ENCODE data around the gene LHX2.

The LHX2 gene

DNA sequence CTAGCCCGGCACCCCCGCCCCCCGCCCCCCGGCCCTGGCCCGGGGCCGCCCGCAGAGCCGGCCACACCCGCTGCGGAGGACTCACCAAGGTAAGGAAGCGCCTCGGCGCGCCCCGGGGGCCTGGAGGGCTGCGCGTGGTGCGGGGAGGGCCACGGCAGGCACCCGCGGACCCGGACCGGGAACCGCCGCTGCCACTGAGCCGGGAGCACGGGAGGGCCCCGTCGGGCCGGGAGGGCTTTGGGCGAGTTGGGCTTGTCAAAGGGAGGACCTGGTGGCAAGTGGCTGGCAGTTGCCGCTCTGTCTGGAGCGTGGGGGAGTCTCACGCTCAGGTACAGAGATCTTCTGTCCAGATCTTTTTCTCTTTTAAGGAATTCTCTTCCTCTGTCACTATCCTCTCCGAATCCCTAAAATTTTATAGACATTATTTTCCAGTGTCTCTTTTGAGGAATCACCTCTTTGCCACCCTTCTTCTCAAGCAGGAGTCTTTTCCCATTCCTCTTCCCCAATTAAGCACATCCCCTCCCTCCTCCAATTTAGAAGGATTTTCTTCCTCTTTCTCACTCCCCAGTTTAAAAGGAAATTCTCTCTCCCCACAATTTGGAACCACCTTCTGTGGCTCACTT lies 11.3 kb upstream of the LHX2 start:
- no peak for DNase-seq

- DNase-seq = no peak
Measured at GRCh38 chr9:124000784-124001457, 10.6 kb upstream of the LHX2 start.

- no peak for DNase-seq
Measured at GRCh38 chr9:124001458-124001799, 10.1 kb upstream of the LHX2 start.

- no peak for DNase-seq
Measured at GRCh38 chr9:124001866-124002525, 9.6 kb upstream of the LHX2 start.

DNA sequence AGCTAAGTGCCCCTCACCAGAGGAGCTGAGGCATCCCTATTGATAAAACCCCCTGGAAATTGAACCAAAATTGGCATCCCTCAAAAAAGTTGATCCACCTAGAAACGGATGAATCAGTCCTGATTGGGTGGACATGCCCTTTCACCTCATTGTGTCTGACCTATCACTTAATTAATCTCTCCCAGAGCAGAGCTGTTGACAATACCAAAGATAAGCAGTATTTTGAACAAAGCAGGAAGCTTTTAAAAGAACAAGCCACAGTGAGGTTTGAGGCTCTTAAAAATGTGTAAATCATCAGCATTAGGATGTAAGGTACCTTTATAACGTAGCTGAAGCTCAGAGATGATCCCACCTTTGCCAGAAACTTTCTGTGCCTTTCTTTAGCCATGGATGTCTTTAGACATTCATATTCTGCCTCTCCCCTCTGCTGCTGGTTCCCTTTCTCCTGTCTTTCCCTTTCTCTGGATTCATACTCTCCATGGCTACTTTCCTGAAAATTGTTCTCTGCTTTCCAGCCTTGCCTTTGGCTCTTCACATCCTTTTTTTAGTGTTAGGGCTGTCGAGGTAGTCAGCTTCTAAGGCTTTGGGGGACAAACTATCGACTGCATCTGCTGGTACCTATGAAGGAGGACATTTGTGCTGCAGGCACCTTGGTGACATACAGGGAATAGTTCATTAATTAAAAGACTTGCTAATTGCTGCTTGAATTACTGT lies 7.8 kb upstream of the LHX2 start:
- DNase-seq = no peak

GRCh38 chr9:124004593-124004992 lies 7.0 kb upstream of the LHX2 start:
- DNase-seq = no peak

GRCh38 chr9:124005029-124005771 lies 6.4 kb upstream of the LHX2 start:
- DNase-seq = no peak

- DNase-seq = no peak
Measured at GRCh38 chr9:124006448-124007361, 4.9 kb upstream of the LHX2 start.

GRCh38 chr9:124007565-124008302 lies 3.8 kb upstream of the LHX2 start:
- no peak for DNase-seq

DNA sequence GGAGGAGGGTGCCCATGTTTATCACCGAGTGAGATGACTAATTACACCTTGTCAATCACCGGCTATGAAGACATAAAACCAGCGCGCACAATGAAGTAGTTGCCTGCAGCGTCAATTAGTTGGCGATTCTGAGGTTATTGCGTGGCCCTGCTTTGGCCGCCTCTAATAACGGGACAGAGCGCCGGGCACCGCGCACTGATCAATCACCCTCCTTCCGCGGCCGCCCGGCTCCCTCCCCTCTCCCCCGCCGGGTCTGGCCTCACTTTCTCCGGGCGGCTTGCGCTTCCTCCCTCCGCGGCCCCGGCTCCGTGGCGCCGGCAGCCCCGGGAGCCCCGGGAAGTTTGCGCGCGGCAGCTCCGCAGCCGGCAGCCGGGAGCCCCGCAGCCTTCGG lies 3.3 kb upstream of the LHX2 start:
- no peak for DNase-seq

DNA sequence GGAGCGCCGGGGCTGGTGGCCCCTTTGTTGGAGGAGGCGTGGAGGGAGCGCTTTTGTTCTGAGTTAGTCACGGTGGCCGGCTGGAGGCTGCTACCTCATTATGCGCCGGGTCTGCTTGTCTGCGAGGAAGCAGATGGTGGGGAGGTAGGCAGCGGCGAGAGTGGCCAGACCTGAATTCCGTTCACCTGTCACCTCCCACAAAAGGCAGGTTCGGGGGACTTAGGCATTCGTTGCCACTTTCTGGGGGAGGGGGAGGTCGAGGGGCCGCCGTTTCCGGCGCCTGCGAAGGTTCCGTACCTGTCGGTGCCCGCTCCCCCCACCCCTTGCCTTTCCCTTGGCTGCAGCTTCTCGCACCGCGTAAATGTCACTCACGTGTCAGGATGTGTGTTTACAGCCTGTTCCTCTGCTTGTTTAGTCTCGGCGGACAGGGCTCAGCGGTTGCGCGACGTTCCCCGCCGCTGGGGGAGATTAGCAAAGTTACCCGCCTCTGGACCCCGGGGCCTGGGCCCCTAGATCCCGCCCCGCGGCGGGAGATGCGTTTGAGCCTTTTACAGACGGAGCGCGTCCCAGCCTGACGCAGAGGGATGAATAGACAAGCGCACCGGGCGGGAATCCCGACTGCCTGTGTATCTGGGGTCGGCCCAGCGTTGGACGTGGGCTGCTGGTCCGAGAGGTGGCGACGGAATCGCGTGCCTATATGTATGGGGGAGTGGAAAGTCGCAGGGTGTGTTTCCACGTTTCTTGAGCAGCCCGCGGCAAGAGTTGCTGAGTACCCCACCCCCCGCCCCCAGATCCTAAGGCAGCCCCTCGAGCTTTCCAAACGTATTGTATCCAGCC lies 2.7 kb upstream of the LHX2 start:
- DNase-seq = no peak

GRCh38 chr9:124009531-124010217 lies 1.9 kb upstream of the LHX2 start:
- DNase-seq = no peak

DNA sequence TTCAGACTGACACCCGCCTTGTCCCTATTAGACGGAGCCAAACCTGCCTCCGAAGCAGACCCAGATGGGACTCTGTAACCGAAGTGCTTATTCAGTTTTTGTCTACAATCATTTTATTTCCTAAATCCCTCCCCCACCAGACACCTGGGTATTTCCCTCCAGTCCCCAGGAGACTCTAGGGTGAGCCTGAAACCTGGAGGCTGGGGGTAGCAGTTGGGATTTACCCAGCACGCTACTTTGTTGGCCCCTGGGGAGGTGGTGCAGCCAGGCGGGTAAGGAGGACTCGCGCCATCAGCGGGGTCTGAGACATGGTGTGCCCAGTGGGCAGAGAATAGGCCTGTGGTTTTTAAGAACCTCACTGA lies 1.3 kb upstream of the LHX2 start:
- no peak for DNase-seq

DNA sequence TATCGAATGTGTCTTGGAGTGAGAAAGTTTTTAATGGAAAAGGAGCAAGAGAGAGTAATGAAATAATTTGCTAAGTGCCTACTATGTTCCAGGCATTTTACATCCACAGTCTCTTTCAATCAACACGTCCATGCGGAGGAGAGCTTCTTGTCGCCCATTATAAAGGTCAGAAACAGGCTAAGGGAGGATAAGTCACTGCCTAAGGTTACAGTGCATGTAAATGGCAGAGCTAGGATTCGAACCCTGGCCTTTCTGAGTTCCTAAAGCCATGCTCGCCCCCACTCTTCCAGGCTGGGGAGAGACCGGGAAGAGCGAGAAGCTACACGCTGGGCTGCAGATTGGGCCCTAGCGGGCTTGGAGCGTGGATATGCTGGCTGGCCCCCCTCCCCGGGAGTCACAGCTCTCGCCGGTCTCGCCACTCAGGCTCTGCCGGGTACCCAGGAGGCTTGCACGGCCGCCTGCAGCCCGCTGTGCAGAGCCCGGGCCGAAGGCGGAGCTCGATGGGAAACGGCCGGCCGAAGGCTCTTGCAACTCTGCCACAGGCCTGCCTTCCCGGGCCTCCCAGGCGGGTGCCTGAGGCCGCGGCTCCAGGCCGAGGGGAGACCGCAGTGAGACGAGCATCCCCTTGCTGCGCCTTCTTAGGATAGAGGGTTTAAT lies 775 bp upstream of the LHX2 start:
- DNase-seq = peak; percentile 34

DNA sequence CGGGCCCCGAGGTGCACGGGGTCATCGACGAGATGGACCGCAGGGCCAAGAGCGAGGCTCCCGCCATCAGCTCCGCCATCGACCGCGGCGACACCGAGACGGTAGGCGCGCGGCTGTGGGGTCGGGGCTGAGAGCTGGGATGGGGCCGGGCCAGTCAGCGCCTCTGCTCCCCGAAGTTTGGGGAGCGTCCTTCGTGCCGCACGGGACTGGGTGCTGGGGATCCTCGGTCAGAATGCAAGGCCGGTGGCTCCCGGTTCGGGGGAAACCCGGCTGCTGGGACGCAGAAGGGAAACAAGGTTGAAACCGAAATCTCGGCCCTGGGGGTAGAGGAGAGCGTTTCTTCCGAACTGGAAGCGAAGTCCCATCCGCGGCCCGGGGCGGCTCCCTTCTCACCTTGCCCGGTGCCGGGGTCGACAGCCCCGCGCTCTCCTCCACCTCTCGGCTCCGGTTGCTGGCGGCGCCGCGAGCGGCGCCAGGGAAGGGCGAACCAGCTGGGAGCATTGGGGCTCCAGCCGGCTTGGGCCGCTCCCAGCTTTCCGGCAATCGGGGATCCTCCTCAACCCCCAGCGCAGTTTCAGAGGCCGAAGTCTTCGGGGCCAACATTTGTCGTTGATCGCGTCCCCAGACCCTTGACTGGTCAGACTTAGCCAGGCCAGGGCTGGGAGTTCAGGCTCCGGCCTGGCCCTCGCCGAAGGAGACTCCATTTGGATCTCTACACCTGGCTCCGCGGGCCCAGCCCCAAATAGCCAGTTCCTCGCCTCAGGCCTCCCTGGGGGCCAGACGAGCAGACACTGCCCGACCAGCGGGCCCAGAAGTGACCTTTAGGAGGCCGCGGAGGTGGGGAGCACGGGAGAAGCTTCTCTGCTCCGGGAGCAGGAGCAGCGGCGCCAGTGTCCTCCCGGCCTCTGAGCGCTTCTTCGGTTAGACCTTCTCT lies 1.1 kb downstream of the LHX2 start:
- DNase-seq = no peak

DNA sequence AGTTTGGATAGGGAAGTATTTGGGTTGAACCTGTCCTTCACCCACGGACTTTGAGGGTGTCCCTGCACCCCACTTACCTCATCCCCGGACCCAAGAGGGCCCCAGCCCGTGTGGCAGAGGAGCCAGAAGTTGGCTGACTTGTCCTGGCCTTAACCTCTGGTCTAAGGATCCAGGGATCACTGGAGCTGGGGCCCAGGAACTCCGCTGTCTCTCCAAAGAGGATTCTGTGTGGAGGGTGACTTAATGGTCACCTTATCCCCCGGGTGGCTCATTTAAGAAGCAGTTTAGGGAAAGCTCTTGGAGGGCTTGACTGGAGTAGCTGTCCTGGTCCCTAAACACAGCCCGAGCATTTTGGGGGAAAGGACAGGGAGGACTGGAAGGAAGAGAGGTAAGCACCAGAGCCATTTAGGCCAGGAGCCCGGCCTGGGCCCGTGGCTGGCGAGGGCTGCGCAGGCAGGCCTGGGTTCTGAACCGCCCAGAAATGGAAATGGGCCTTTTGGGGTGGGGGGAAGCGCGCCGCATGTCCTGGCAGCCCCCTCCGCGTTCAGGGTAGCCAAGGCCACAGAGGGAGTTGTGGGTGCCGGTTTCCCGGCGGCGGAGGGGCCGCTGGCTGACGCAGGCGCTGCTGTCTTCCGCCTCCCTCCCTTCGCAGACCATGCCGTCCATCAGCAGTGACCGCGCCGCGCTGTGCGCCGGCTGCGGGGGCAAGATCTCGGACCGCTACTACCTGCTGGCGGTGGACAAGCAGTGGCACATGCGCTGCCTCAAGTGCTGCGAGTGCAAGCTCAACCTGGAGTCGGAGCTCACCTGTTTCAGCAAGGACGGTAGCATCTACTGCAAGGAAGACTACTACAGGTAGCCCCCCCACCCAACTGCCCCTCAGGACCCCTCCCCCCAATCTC lies 2.0 kb downstream of the LHX2 start:
- DNase-seq = no peak
